Epithelial cell of proximal tubule (primary cell): Measurements from ENCODE around the gene TEF. TPM values are rescaled to one million over a fixed set of nuclear protein-coding genes. Genes with fewer than 3 reads are reported as not detected.

Experiments
- DNase-seq: peaks from one replicate; pipeline ENCODE4 v3.0.0-alpha.2; 2011; ENCODE audit warnings: low read depth
- H3K4me3 ChIP-seq: 2 replicates; pipeline ENCODE4 v1.5.1; 2011; ENCODE audit warnings: low read depth, mild to moderate bottlenecking, low read length
- CTCF ChIP-seq: conservative IDR thresholded peaks from 2 replicates; pipeline ENCODE4 v1.5.1; 2012; ENCODE audit warnings: low read depth, mild to moderate bottlenecking, low read length
- total RNA-seq: library from RNA; depleted of rRNA; stranded (reverse); fragments of >200 nt; gene quantifications from 2 replicates; pipeline ENCODE4 v1.2.3, GENCODE V29; 2015

TEF gene
- total RNA-seq, 1 donor from 2014 or later, result 0.81 TPM

GRCh38 chr22:41339823-41340222, 41.9 kb upstream of the TEF start:
- TF ChIP-seq CTCF, result no peak
- H3K4me3 ChIP-seq, result no peak overlapping the region
- no peak for DNase-seq

GRCh38 chr22:41340357-41340756, 41.4 kb upstream of the TEF start:
- DNase-seq, result no peak
- no peak overlapping the region for H3K4me3 ChIP-seq
- TF ChIP-seq CTCF, result no peak

GRCh38 chr22:41341012-41341411, 40.7 kb upstream of the TEF start:
- H3K4me3 ChIP-seq, result no peak overlapping the region
- DNase-seq, result no peak
- no peak for TF ChIP-seq CTCF

GRCh38 chr22:41341990-41342389, 39.8 kb upstream of the TEF start:
- TF ChIP-seq CTCF, result no peak
- H3K4me3 ChIP-seq, result no peak overlapping the region
- no peak for DNase-seq

- no peak for TF ChIP-seq CTCF
- no peak overlapping the region for H3K4me3 ChIP-seq
- no peak for DNase-seq
Observed at GRCh38 chr22:41343300-41343699, 38.4 kb upstream of the TEF start.

GRCh38 chr22:41343717-41344116, 38.0 kb upstream of the TEF start:
- H3K4me3 ChIP-seq, result no peak overlapping the region
- no peak for DNase-seq
- no peak for TF ChIP-seq CTCF

- no peak for DNase-seq
- no peak overlapping the region for H3K4me3 ChIP-seq
- TF ChIP-seq CTCF, result no peak
Observed at GRCh38 chr22:41344189-41344788, 37.5 kb upstream of the TEF start.
